DND-41 (cell line): ENCODE results near the gene SMAD5.

Experiments used
- EZH2 ChIP-seq: IDR thresholded peaks from 3 replicates; pipeline ENCODE4 v1.6.1; 2012; ENCODE audit warnings: borderline replicate concordance, low read depth, mild to moderate bottlenecking, moderate library complexity, low read length, inconsistent platforms; ENCODE audit not compliant: severe bottlenecking
- TF ChIP-seq, protein P1 (sequence below): IDR thresholded peaks from 2 replicates; pipeline ENCODE4 v1.5.1; 2012; ENCODE audit warnings: borderline replicate concordance, low read length, moderate library complexity, mild to moderate bottlenecking; ENCODE audit not compliant: poor library complexity, severe bottlenecking; ENCODE audit errors: extremely low read depth

DNA sequence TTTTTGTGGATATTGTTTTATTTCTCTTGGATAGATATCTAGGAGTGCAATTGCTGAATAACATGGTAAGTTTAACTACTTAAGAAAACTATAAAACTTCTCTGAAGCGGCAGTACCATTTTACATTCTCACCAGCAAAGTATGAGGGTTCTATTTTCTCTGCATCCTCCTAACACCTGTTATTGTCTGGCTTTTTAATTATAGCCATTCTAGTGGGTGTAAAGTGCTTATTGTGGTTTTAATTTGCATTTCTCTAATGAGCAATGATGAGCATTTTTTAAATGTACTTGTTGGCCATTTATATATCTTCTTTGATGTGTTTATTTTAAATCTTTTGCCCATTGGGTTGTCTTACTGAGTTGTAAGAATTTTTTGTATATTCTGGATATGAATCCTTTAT is 31.6 kb downstream of the SMAD5 start:
- TF ChIP-seq, protein P1, sequence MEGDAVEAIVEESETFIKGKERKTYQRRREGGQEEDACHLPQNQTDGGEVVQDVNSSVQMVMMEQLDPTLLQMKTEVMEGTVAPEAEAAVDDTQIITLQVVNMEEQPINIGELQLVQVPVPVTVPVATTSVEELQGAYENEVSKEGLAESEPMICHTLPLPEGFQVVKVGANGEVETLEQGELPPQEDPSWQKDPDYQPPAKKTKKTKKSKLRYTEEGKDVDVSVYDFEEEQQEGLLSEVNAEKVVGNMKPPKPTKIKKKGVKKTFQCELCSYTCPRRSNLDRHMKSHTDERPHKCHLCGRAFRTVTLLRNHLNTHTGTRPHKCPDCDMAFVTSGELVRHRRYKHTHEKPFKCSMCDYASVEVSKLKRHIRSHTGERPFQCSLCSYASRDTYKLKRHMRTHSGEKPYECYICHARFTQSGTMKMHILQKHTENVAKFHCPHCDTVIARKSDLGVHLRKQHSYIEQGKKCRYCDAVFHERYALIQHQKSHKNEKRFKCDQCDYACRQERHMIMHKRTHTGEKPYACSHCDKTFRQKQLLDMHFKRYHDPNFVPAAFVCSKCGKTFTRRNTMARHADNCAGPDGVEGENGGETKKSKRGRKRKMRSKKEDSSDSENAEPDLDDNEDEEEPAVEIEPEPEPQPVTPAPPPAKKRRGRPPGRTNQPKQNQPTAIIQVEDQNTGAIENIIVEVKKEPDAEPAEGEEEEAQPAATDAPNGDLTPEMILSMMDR, result no peak
- TF ChIP-seq EZH2, result no peak
